Epidermal melanocyte (primary cell): ENCODE data around the gene SRPK2.
"Not testable (repeated sequence)": the region's sequence is repeated elsewhere in the genome, so short reads cannot be mapped to it uniquely, and the experiment has no call there.

Source experiments
- DNase-seq: peaks from one replicate; pipeline ENCODE4 v3.0.0; 2011; ENCODE audit warnings: low spot score; ENCODE audit not compliant: insufficient read length

SRPK2 gene

GRCh38 chr7:105376908-105377533, 11.7 kb downstream of the SRPK2 start:
- DNase-seq = no peak

GRCh38 chr7:105369944-105370343, 18.8 kb downstream of the SRPK2 start:
- no peak for DNase-seq

- DNase-seq = no peak
Observed at GRCh38 chr7:105367458-105367857, 21.3 kb downstream of the SRPK2 start.

GRCh38 chr7:105365541-105366534, 22.9 kb downstream of the SRPK2 start:
- DNase-seq = no peak

GRCh38 chr7:105364684-105365083, 24.0 kb downstream of the SRPK2 start:
- DNase-seq = no peak

GRCh38 chr7:105363657-105364056, 25.1 kb downstream of the SRPK2 start:
- not testable (repeated sequence) for DNase-seq

- not testable (repeated sequence) for DNase-seq
Observed at GRCh38 chr7:105362685-105363084, 26.0 kb downstream of the SRPK2 start.

GRCh38 chr7:105361995-105362394, 26.7 kb downstream of the SRPK2 start:
- not testable (repeated sequence) for DNase-seq

GRCh38 chr7:105360149-105360548, 28.6 kb downstream of the SRPK2 start:
- DNase-seq = not testable (repeated sequence)

GRCh38 chr7:105355701-105356100, 33.0 kb downstream of the SRPK2 start:
- DNase-seq = no peak

- no peak for DNase-seq
Observed at GRCh38 chr7:105354383-105354782, 34.3 kb downstream of the SRPK2 start.

GRCh38 chr7:105353752-105354328, 34.9 kb downstream of the SRPK2 start:
- DNase-seq = no peak

GRCh38 chr7:105352901-105353668, 35.6 kb downstream of the SRPK2 start:
- DNase-seq = no peak

GRCh38 chr7:105352018-105352612, 36.6 kb downstream of the SRPK2 start:
- peak; percentile 41 for DNase-seq

- DNase-seq = no peak
Observed at GRCh38 chr7:105350906-105351305, 37.8 kb downstream of the SRPK2 start.

- not testable (repeated sequence) for DNase-seq
Observed at GRCh38 chr7:105348177-105348576, 40.5 kb downstream of the SRPK2 start.

- no peak for DNase-seq
Observed at GRCh38 chr7:105346593-105347322, 42.0 kb downstream of the SRPK2 start.

GRCh38 chr7:105346138-105346537, 42.6 kb downstream of the SRPK2 start:
- DNase-seq = no peak

- no peak for DNase-seq
Observed at GRCh38 chr7:105345725-105346124, 43.0 kb downstream of the SRPK2 start.

- DNase-seq = no peak
Observed at GRCh38 chr7:105345003-105345402, 43.7 kb downstream of the SRPK2 start.
